Neural progenitor cell (in vitro differentiated cells): ENCODE measurements around the gene COL25A1. TPM values are rescaled to one million over a fixed set of nuclear protein-coding genes. Genes with fewer than 3 reads are reported as not detected.

Experiments used
- DNase-seq: peaks from one replicate; pipeline ENCODE4 v3.0.0-alpha.2; 2016; ENCODE audit warnings: low spot score
- H2AFZ ChIP-seq: fragments of 200-600 bp; sonication (generic); replicated peaks from 2 replicates; pipeline ENCODE4 v1.6.1; 2016; ENCODE audit warnings: antibody characterized with exemption
- H3F3A ChIP-seq: fragments of 200-600 bp; sonication (generic); 2 replicates; pipeline ENCODE4 v1.6.1; 2016; ENCODE audit warnings: antibody characterized with exemption, low read depth
- H3K27ac ChIP-seq: fragments of 200-600 bp; sonication (generic); 2 replicates; pipeline ENCODE4 v1.5.1; 2016; ENCODE audit warnings: mild to moderate bottlenecking
- H3K27me3 ChIP-seq: fragments of 200-600 bp; sonication (generic); 2 replicates; pipeline ENCODE4 v1.6.1; 2016; ENCODE audit warnings: mild to moderate bottlenecking, moderate library complexity
- H3K36me3 ChIP-seq: fragments of 200-600 bp; sonication (generic); 2 replicates; pipeline ENCODE4 v1.5.1; 2016
- H3K4me1 ChIP-seq: fragments of 200-600 bp; sonication (generic); 2 replicates; pipeline ENCODE4 v1.6.1; 2016; ENCODE audit warnings: mixed run types
- H3K4me2 ChIP-seq: fragments of 200-600 bp; sonication (generic); 2 replicates; pipeline ENCODE4 v1.6.1; 2016
- H3K4me3 ChIP-seq: fragments of 200-600 bp; sonication (generic); 2 replicates; pipeline ENCODE4 v1.5.1; 2016
- H3K79me2 ChIP-seq: fragments of 200-600 bp; sonication (generic); 2 replicates; pipeline ENCODE4 v1.6.1; 2016; ENCODE audit warnings: low read depth
- H3K9ac ChIP-seq: fragments of 200-600 bp; sonication (generic); 2 replicates; pipeline ENCODE4 v1.6.1; 2016
- H3K9me3 ChIP-seq: fragments of 200-600 bp; sonication (generic); 2 replicates; pipeline ENCODE4 v1.5.1; 2016; ENCODE audit warnings: low read depth
- H4K20me1 ChIP-seq: fragments of 200-600 bp; sonication (generic); 2 replicates; pipeline ENCODE4 v1.6.1; 2016; ENCODE audit warnings: low read depth
- H3K27ac Mint-ChIP-seq: 3 replicates; pipeline ENCODE4 v1.8.0; 2021; ENCODE audit warnings: mixed read lengths
- H3K27me3 Mint-ChIP-seq: 2 replicates; pipeline ENCODE4 v1.8.0; 2022; ENCODE audit warnings: low read depth, mild to moderate bottlenecking, inconsistent platforms, moderate library complexity, mixed read lengths; ENCODE audit not compliant: insufficient read depth
- H3K36me3 Mint-ChIP-seq: 3 replicates; pipeline ENCODE4 v1.8.0; 2021; ENCODE audit warnings: mixed read lengths
- H3K4me1 Mint-ChIP-seq: 3 replicates; pipeline ENCODE4 v1.8.0; 2021; ENCODE audit warnings: mixed read lengths
- H3K4me3 Mint-ChIP-seq: 3 replicates; pipeline ENCODE4 v1.8.0; 2021; ENCODE audit warnings: mild to moderate bottlenecking, moderate library complexity, mixed read lengths
- H3K9me3 Mint-ChIP-seq: 3 replicates; pipeline ENCODE4 v1.8.0; 2020; ENCODE audit warnings: mixed read lengths
- CTCF ChIP-seq: fragments of 200-600 bp; sonication (generic); IDR thresholded peaks from 2 replicates; pipeline ENCODE4 v1.5.1; 2017; ENCODE audit warnings: antibody characterized with exemption, mild to moderate bottlenecking
- EZH2 ChIP-seq: fragments of 200-600 bp; sonication (generic); IDR thresholded peaks from 2 replicates; pipeline ENCODE4 v1.6.1; 2017; ENCODE audit warnings: antibody characterized with exemption, mild to moderate bottlenecking, moderate library complexity
- EZH2phosphoT487 ChIP-seq: fragments of 200-600 bp; sonication (generic); IDR thresholded peaks from 2 replicates; pipeline ENCODE4 v1.6.1; 2017; ENCODE audit warnings: antibody characterized with exemption
- total RNA-seq: library from RNA; depleted of rRNA; stranded (reverse); fragments of >200 nt; gene quantifications from 2 replicates; pipeline ENCODE4 v1.2.3, GENCODE V29; 2015; ENCODE audit warnings: low replicate concordance

Gene COL25A1
- total RNA-seq, 1 donor from 2014 or later: 1.3 TPM

- no peak overlapping the region for H3K4me2 ChIP-seq
- no peak overlapping the region for H3K9ac ChIP-seq
- H4K20me1 ChIP-seq: no peaks in the 10 kb centered on the region
- H3K9me3 Mint-ChIP-seq: peaks cover 25% of the 10 kb centered on the region
- no peaks in the 10 kb centered on the region for H3K36me3 ChIP-seq
- TF ChIP-seq EZH2phosphoT487 (no peak), CTCF (no peak), EZH2 (no peak)
- H3K36me3 Mint-ChIP-seq: no peaks in the 10 kb centered on the region
- H3F3A ChIP-seq: no peaks in the 10 kb centered on the region
- H3K27me3 Mint-ChIP-seq: no peaks in the 10 kb centered on the region
- no peaks in the 10 kb centered on the region for H3K4me1 Mint-ChIP-seq
- no peaks in the 10 kb centered on the region for H3K79me2 ChIP-seq
- no peak overlapping the region for H3K27ac ChIP-seq
- H3K9me3 ChIP-seq: peaks cover 9% of the 10 kb centered on the region
- no peak overlapping the region for H3K4me3 Mint-ChIP-seq
- H2AFZ ChIP-seq: no peak overlapping the region
- H3K27ac Mint-ChIP-seq: no peak overlapping the region
- no peak overlapping the region for H3K4me3 ChIP-seq
- H3K4me1 ChIP-seq: no peaks in the 10 kb centered on the region
- DNase-seq: no peak
- no peaks in the 10 kb centered on the region for H3K27me3 ChIP-seq
Measured at GRCh38 chr4:109323348-109323747, 20.9 kb upstream of the COL25A1 start.

- H3K4me1 Mint-ChIP-seq: no peaks in the 10 kb centered on the region
- H3K79me2 ChIP-seq: no peaks in the 10 kb centered on the region
- H3K9me3 Mint-ChIP-seq: peaks cover 25% of the 10 kb centered on the region
- no peaks in the 10 kb centered on the region for H3K36me3 ChIP-seq
- no peak overlapping the region for H3K4me2 ChIP-seq
- no peak for DNase-seq
- H2AFZ ChIP-seq: no peak overlapping the region
- H3F3A ChIP-seq: no peaks in the 10 kb centered on the region
- no peak overlapping the region for H3K4me3 ChIP-seq
- no peak overlapping the region for H3K9ac ChIP-seq
- H3K27me3 ChIP-seq: no peaks in the 10 kb centered on the region
- H3K27ac Mint-ChIP-seq: no peak overlapping the region
- no peak overlapping the region for H3K27ac ChIP-seq
- H3K36me3 Mint-ChIP-seq: no peaks in the 10 kb centered on the region
- H3K4me1 ChIP-seq: no peaks in the 10 kb centered on the region
- peaks cover 9% of the 10 kb centered on the region for H3K9me3 ChIP-seq
- no peaks in the 10 kb centered on the region for H4K20me1 ChIP-seq
- TF ChIP-seq EZH2: no peak
- H3K4me3 Mint-ChIP-seq: no peak overlapping the region
- H3K27me3 Mint-ChIP-seq: no peaks in the 10 kb centered on the region
Measured at GRCh38 chr4:109321232-109321631, 18.8 kb upstream of the COL25A1 start.

- Mint-ChIP-seq H3K27ac (no peak overlapping the region), H3K4me1 (no peaks in the 10 kb centered on the region), H3K4me3 (no peak overlapping the region), H3K36me3 (no peaks in the 10 kb centered on the region), H3K9me3 (peaks cover 25% of the 10 kb centered on the region), H3K27me3 (no peaks in the 10 kb centered on the region)
- no peak overlapping the region for H3K9ac ChIP-seq
- TF ChIP-seq CTCF (no peak), EZH2phosphoT487 (no peak), EZH2 (no peak)
- H3K27me3 ChIP-seq: no peaks in the 10 kb centered on the region
- no peak overlapping the region for H3K4me2 ChIP-seq
- H3K4me1 ChIP-seq: no peaks in the 10 kb centered on the region
- DNase-seq: no peak
- no peak overlapping the region for H3K27ac ChIP-seq
- H4K20me1 ChIP-seq: no peaks in the 10 kb centered on the region
- no peak overlapping the region for H3K4me3 ChIP-seq
- H3K36me3 ChIP-seq: no peaks in the 10 kb centered on the region
- H3F3A ChIP-seq: no peaks in the 10 kb centered on the region
- H3K79me2 ChIP-seq: no peaks in the 10 kb centered on the region
- H2AFZ ChIP-seq: no peak overlapping the region
- peaks cover 8% of the 10 kb centered on the region for H3K9me3 ChIP-seq
Measured at GRCh38 chr4:109319684-109320083, 17.2 kb upstream of the COL25A1 start.

GRCh38 chr4:109319156-109319555 is 16.7 kb upstream of the COL25A1 start:
- Mint-ChIP-seq H3K9me3 (peaks cover 25% of the 10 kb centered on the region), H3K4me3 (no peak overlapping the region), H3K36me3 (no peaks in the 10 kb centered on the region), H3K27me3 (no peaks in the 10 kb centered on the region), H3K27ac (no peak overlapping the region), H3K4me1 (no peaks in the 10 kb centered on the region)
- H2AFZ ChIP-seq: no peak overlapping the region
- no peak for TF ChIP-seq EZH2phosphoT487
- TF ChIP-seq EZH2: no peak
- no peak for TF ChIP-seq CTCF
- H3K27me3 ChIP-seq: no peaks in the 10 kb centered on the region
- no peaks in the 10 kb centered on the region for H3K4me1 ChIP-seq
- H3K36me3 ChIP-seq: no peaks in the 10 kb centered on the region
- no peaks in the 10 kb centered on the region for H3K79me2 ChIP-seq
- H4K20me1 ChIP-seq: no peaks in the 10 kb centered on the region
- H3F3A ChIP-seq: peaks cover 3% of the 10 kb centered on the region
- H3K9ac ChIP-seq: no peak overlapping the region
- H3K4me3 ChIP-seq: no peak overlapping the region
- H3K4me2 ChIP-seq: no peak overlapping the region
- no peak for DNase-seq
- H3K27ac ChIP-seq: no peak overlapping the region
- H3K9me3 ChIP-seq: peaks cover 2% of the 10 kb centered on the region
